Mucosa of descending colon (tissue), 3 donors: ENCODE results near the gene MS4A18. TPM values are rescaled to one million over a fixed set of nuclear protein-coding genes. Genes with fewer than 3 reads are reported as not detected.

Source experiments
- ATAC-seq: fragments of 200-7000 bp; cut with Tn5 transposase; one replicate; pipeline ENCODE4 v1.9.1; 2020; ENCODE audit warnings: mild to moderate bottlenecking, moderate library complexity
- DNase-seq, 3 donors: peaks; one replicate each; pipeline ENCODE4 v3.0.0-alpha.2; 2020
- H3K36me3 ChIP-seq: fragments of 200-600 bp; one replicate; pipeline ENCODE4 v1.8.0; 2021; ENCODE audit warnings: low read depth, mild to moderate bottlenecking
- H3K4me1 ChIP-seq: fragments of 200-600 bp; one replicate; pipeline ENCODE4 v1.8.0; 2021; ENCODE audit warnings: low read depth, mild to moderate bottlenecking
- H3K4me3 ChIP-seq: fragments of 200-600 bp; one replicate; pipeline ENCODE4 v1.8.0; 2021; ENCODE audit warnings: mild to moderate bottlenecking
- H3K9me3 ChIP-seq: fragments of 200-600 bp; one replicate; pipeline ENCODE4 v1.8.0; 2021; ENCODE audit warnings: mild to moderate bottlenecking
- CTCF ChIP-seq: fragments of 200-600 bp; IDR thresholded peaks from one replicate; pipeline ENCODE4 v1.8.0; 2022; ENCODE audit warnings: antibody characterized with exemption, mild to moderate bottlenecking
- intact Hi-C, 2 donors: fragments of 100-400 bp; cut with DNase I in 1 of 2; cut with micrococcal nuclease in 1 of 2; formaldehyde crosslinking; loops; one replicate each; pipeline versions ENCODE4 v1.11.0 to v1.11.1; 2022; cut with DNase I, micrococcal nuclease
- total RNA-seq, 3 donors: library from RNA; stranded (reverse); fragmentation: NEBNext Ultra II Directional in 2 of 3; extraction: Animal tissue kit (Norgen Biotek cat#: 25700) in 2 of 3; gene quantifications; one replicate each; pipeline versions ENCODE4 v1.2.1 to v1.2.4, GENCODE V29; 2021 to 2023
- donor health status: DM: no; HTN: no; CAD: no; lungs with moderate emphysema.
- donor health status: DM: no; HTN: no; CAD: no.
- donor health status: DM: no; HTN: yes; CAD: no.

MS4A18 gene
- total RNA-seq, 3 donors from 2014 or later = not detected

- Histone ChIP-seq H3K9me3 (no peaks in the 10 kb centered on the region), H3K4me1 (peaks cover 21% of the 10 kb centered on the region), H3K36me3 (no peaks in the 10 kb centered on the region), H3K4me3 (no peak overlapping the region)
- DNase-seq (no peak), ATAC-seq (no peak)
- TF ChIP-seq CTCF = no peak
- intact Hi-C loops = loop anchor here in 1 of 2 donors (2.0 kb wide), 1 partner anchor 57 kb away; the partner anchor contains the start of gene MS4A15
Measured at GRCh38 chr11:60699936-60700335, 24.6 kb upstream of the MS4A18 start.

- ATAC-seq (peak; percentile 55), DNase-seq (peak in 2 of 3 donors; percentile 41 to 81)
- intact Hi-C loops = loop anchor here in 1 of 2 donors (2.0 kb wide), 1 partner anchor 56 kb away; the partner anchor contains the start of gene MS4A15
Measured at GRCh38 chr11:60700689-60701468, 23.6 kb upstream of the MS4A18 start.

GRCh38 chr11:60701469-60701818 lies 23.1 kb upstream of the MS4A18 start:
- DNase-seq = no peak
- Histone ChIP-seq H3K9me3 (no peaks in the 10 kb centered on the region), H3K4me1 (peaks cover 21% of the 10 kb centered on the region), H3K4me3 (no peak overlapping the region), H3K36me3 (no peaks in the 10 kb centered on the region)
- TF ChIP-seq CTCF = no peak
- intact Hi-C loops = loop anchor here in 1 of 2 donors (2.0 kb wide), 1 partner anchor 55 kb away; the partner anchor contains the start of gene MS4A15
- no peak for ATAC-seq

More at GRCh38 chr11:60700689-60701468, 23.6 kb upstream of the MS4A18 start:
- H3K4me1 ChIP-seq = peaks cover 21% of the 10 kb centered on the region
- H3K36me3 ChIP-seq = no peaks in the 10 kb centered on the region
- no peaks in the 10 kb centered on the region for H3K9me3 ChIP-seq
- no peak overlapping the region for H3K4me3 ChIP-seq
- no peak for TF ChIP-seq CTCF

- Histone ChIP-seq H3K4me3 (no peak overlapping the region), H3K9me3 (no peaks in the 10 kb centered on the region), H3K36me3 (no peaks in the 10 kb centered on the region), H3K4me1 (peaks cover 15% of the 10 kb centered on the region)
- DNase-seq = no peak
- intact Hi-C loops = no loop called here
- TF ChIP-seq CTCF = no peak
- no peak for ATAC-seq
Measured at GRCh38 chr11:60703374-60703773, 21.1 kb upstream of the MS4A18 start.

- no peaks in the 10 kb centered on the region for H3K36me3 ChIP-seq
- no peak overlapping the region for H3K4me3 ChIP-seq
- peaks cover 5% of the 10 kb centered on the region for H3K4me1 ChIP-seq
- DNase-seq (no peak), ATAC-seq (no peak)
- intact Hi-C loops = no loop called here
- TF ChIP-seq CTCF = no peak
- H3K9me3 ChIP-seq = no peaks in the 10 kb centered on the region
Measured at GRCh38 chr11:60705895-60706294, 18.6 kb upstream of the MS4A18 start.
